Kidney (tissue), 14 donors: Measurements from ENCODE around the gene RNF224. TPM values are rescaled to one million over a fixed set of nuclear protein-coding genes. Genes with fewer than 3 reads are reported as not detected.
A peak's percentile ranks its signal among the peaks of the same experiment; 100 is the strongest.

ENCODE experiments used
- DNase-seq, 5 donors: peaks; one replicate each; pipeline ENCODE4 v3.0.0-alpha.2; 2013 to 2020
- FAIRE-seq: peaks from 2 replicates; lab custom pipeline; 2012; peaks lifted over from hg19 to GRCh38; lab: Jason Lieb, UNC
- H3K27ac ChIP-seq, 2 donors: one replicate each; pipeline ENCODE4 v1.7.0; 2013; ENCODE audit warnings: low read depth in 2 of 2, low read length in 2 of 2, inconsistent platforms in 1 of 2
- H3K27me3 ChIP-seq: one replicate; pipeline ENCODE4 v1.7.1; 2013; ENCODE audit warnings: low read length, inconsistent platforms; ENCODE audit not compliant: control insufficient read depth, insufficient read depth
- H3K36me3 ChIP-seq, 3 donors: one replicate each; pipeline versions ENCODE4 v1.7.0 to v1.7.1; 2013; ENCODE audit warnings: low read length in 3 of 3, control low read depth in 1 of 3, inconsistent platforms in 1 of 3; ENCODE audit not compliant: insufficient read depth in 3 of 3, control insufficient read depth in 2 of 3
- H3K4me1 ChIP-seq, 3 donors: one replicate each; pipeline versions ENCODE4 v1.7.0 to v1.7.1; 2013; ENCODE audit warnings: low read length in 3 of 3, inconsistent platforms in 1 of 3, low read depth in 1 of 3; ENCODE audit not compliant: control insufficient read depth in 2 of 3, insufficient read depth in 2 of 3
- H3K4me3 ChIP-seq, 3 donors: one replicate each; pipeline versions ENCODE4 v1.7.0 to v1.8.1; 2013; ENCODE audit warnings: low read length in 3 of 3, control low read depth in 1 of 3, inconsistent platforms in 1 of 3
- H3K9ac ChIP-seq, 3 donors: one replicate each; pipeline versions ENCODE4 v1.7.0 to v1.7.1; 2013; ENCODE audit warnings: low read length in 3 of 3, control low read depth in 1 of 3, inconsistent platforms in 1 of 3
- H3K9me3 ChIP-seq, 3 donors: one replicate each; pipeline versions ENCODE4 v1.7.0 to v1.7.1; 2013; ENCODE audit warnings: low read length in 3 of 3, control low read depth in 1 of 3, inconsistent platforms in 1 of 3; ENCODE audit not compliant: control insufficient read depth in 2 of 3, insufficient read depth in 1 of 3
- CTCF ChIP-seq: IDR thresholded peaks from 3 replicates; pipeline ENCODE4 v1.5.1; 2012; ENCODE audit warnings: mild to moderate bottlenecking, moderate library complexity, borderline replicate concordance; ENCODE audit not compliant: insufficient read depth; ENCODE audit errors: extremely low read depth
- intact Hi-C: fragments of 100-400 bp; cut with DNase I; formaldehyde crosslinking; loops from one replicate; pipeline ENCODE4 v1.11.1; 2022
- polyA plus RNA-seq: library from polyadenylated mRNA; stranded (reverse); fragments of 350-450 nt; fragmentation: Illumina TruSeq; extraction: RNeasy Lipid Tissue Mini Kit (QIAGEN cat#74804); gene quantifications from one replicate; pipeline ENCODE4 v1.2.3, GENCODE V29; 2014; ENCODE audit warnings: low read depth, low replicate concordance; ENCODE audit not compliant: insufficient read depth
- total RNA-seq: library from RNA; stranded (reverse); fragmentation: NEBNext Ultra II Directional; extraction: Animal tissue kit (Norgen Biotek cat#: 25700); gene quantifications from one replicate; pipeline ENCODE4 v1.2.1, GENCODE V29; 2021
- donor health status: control.
- donor health status: control.
- donor health status: control.
- donor health status: control.
- donor health status: control.
- donor health status: DM: yes; HTN: yes; CAD: no.
- donor health status: Normal renal cell carcinoma (clear cell type).

RNF224 gene
- total and polyA plus RNA-seq, 2 donors from 2014 or later, result 0.80 to 0.85 TPM

DNA sequence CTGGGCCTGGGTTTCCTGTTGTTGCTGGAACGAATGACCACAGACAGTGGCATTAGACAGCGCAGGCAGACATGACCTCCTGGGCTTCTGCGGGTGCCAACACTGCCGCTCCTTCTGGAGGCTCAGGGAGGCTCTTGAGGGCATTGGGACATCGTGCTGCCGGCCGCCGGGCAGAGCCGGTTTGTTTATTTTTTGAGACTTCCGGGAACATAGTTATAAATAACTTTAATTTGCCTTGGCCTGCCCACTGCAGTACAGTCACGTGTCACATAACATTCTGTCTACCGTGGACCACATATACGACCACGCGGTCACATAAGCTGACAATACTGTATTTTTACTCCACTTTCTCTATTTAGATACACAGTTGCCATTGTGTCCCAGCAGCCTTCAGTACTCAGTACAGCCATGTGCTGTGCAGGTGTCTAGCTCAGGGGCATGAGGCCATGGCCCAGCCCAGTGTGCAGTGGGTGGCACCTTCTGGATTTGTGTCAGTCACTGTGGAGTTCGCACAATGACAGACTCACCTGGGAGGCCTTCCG is 42.0 kb downstream of the RNF224 start:
- no peaks in the 10 kb centered on the region for H3K27me3 ChIP-seq
- intact Hi-C loops, result no loop called here
- H3K27ac ChIP-seq, result peak overlapping the region; percentile 76 to 92
- no peak for TF ChIP-seq CTCF
- FAIRE-seq (no peak), DNase-seq (peak in 2 of 5 donors; percentile 46 to 92)
- H3K4me1 ChIP-seq, result peaks cover 0 to 20% (median 13%) of the 10 kb centered on the region in 3 donors
- peak overlapping the region in 1 of 3 donors; percentile 53 for H3K9ac ChIP-seq
- no peaks in the 10 kb centered on the region for H3K9me3 ChIP-seq
- peak overlapping the region in 1 of 3 donors; percentile 1 for H3K4me3 ChIP-seq
- peaks cover 2 to 4% (median 4%) of the 10 kb centered on the region in 3 donors for H3K36me3 ChIP-seq

GRCh38 chr9:137270929-137271695 is 43.8 kb downstream of the RNF224 start:
- peaks cover 0 to 28% (median 13%) of the 10 kb centered on the region in 3 donors for H3K4me1 ChIP-seq
- peaks cover 0 to 4% (median 2%) of the 10 kb centered on the region in 3 donors for H3K36me3 ChIP-seq
- intact Hi-C loops, result no loop called here
- H3K9me3 ChIP-seq, result no peaks in the 10 kb centered on the region
- TF ChIP-seq CTCF, result no peak
- H3K4me3 ChIP-seq, result no peak overlapping the region
- H3K27ac ChIP-seq, result no peak overlapping the region
- DNase-seq, result peak in 1 of 5 donors; percentile 75
- H3K27me3 ChIP-seq, result no peaks in the 10 kb centered on the region
- H3K9ac ChIP-seq, result no peak overlapping the region
- FAIRE-seq, result no peak

GRCh38 chr9:137271696-137272076 is 44.4 kb downstream of the RNF224 start:
- Histone ChIP-seq H3K9ac (no peak overlapping the region), H3K4me1 (peaks cover 0 to 33% (median 15%) of the 10 kb centered on the region in 3 donors), H3K9me3 (no peaks in the 10 kb centered on the region), H3K27ac (no peak overlapping the region), H3K4me3 (no peak overlapping the region), H3K27me3 (no peaks in the 10 kb centered on the region), H3K36me3 (peaks cover 0 to 4% (median 0%) of the 10 kb centered on the region in 3 donors)
- no peak for FAIRE-seq
- TF ChIP-seq CTCF, result no peak
- intact Hi-C loops, result no loop called here
- peak in 1 of 5 donors; percentile 46 for DNase-seq
